Activated naive CD8-positive, alpha-beta T cell treated with anti-CD3 and anti-CD28 coated beads, Interleukin-2, amount 50 U/mL, for 16 hours (primary cell): Measurements from ENCODE around the gene ABHD8.

Experiments
- DNase-seq: peaks from one replicate; pipeline ENCODE4 v3.0.0-alpha.2; 2020; ENCODE audit warnings: low read depth, low spot score

Gene ABHD8

DNA sequence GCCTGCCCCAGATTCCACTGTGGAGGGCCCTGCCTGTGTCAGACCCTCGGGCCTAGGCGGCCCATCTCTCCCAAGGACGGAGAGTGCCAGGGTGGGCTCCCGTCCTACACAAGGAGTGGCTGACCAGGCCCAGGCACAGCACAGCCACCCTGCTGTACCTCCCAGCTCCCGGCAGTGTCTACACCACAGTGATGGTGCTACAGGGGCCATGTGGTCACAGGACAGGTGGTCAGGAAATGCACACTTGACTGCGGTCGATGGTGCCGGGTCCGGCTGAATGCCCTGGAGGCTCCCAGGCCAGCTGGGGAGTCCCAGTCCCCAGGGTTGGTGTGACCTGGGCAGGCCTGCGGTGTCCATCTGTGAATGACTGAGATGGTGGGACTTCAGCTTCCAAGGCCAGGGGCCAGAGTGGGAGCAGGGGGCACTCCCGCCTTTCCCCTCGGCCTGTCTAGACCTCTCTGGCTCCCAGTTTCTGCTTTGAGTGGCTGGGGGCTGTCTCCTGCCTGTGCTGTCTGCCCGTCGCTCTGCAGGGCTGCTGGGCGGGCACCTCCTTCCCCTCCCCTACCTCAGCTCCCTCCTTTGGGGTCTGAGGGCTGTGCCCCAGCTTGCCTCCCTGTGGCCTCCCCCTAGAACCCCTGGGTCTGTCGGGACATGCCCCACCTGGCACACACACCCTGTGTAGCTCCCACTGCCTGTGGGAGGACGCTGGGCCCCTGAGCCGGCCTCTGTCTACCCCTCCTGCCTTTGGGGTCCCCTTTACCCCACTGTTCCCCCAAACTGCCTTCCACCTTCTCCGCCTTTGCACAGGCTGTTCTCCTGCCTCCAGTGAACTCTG lies 18.6 kb upstream of the ABHD8 start:
- DNase-seq: no peak

DNA sequence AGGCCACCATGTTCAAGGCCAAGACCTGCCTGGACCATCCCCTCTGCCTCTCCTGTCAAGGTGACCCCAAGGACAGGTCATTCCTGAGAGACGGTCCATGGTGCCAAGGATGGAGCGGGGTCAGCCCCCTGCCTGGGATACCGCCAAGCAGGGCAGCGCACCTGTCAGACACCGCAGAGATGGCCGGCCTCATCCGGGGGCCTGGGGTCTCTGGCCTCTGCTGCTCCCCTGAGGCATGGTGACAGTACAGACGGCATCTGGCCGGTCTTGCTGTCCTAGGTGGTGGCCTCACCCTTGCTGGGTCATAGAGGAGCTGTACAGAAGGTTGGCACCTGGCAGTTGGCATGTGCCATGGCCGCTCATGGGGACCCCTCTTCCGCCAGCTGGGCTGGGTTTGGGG lies 17.2 kb upstream of the ABHD8 start:
- DNase-seq: no peak

DNA sequence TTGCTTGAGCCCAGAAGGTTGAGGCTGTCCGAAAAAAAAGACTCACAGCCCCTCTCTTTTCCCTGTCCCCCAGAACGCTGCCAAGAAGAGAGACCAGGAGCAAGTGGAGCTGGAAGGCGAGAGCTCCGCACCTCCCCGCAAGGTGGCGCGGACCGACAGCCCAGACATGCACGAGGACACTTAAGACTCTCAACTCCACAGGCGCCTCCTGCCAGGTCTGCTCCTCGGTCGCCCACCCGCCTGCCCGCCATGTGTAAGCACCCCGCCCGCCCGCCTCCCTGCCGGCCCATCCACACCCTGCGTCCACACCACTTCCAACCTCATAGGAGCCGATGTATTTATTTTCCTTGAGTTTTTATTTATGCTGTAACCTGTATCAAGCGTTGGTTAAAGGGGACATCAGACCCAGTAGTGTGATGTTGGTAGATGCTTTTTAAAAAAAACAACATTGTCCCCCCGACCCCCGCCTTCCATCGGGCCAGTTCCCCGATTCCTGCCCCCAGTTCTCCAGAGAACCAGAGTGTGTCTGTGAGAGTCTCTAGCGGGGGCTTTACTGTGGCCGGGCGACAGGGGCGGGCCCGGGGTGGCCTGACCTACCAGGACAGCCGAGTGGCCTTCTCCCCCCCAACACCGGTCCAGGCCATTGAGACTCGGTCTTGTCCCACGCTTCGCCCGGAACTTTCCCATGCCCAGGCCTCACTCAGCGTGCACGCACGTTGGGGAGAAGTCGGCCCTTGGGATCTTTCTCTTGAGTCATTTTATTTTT lies 16.4 kb upstream of the ABHD8 start:
- no peak for DNase-seq

DNA sequence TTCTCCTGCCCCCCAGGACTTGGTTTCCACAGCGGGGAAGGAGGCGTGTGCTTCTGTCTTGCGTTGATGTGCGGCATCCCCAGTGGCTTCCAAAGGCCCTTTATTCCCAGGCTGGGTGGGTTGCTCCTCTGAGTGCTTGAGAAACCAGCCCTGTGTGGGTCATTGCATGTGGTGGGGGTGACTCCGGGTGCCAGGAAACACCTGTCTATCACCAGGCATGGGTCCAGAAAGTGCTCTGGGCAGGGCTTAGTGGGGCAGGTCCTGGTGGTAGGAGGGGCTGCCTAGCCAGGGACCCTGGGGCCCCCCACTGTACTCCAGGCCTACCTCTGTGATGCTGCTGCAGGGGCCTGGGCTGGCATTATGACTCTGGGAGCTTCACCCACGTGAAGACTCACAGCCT lies 15.7 kb upstream of the ABHD8 start:
- no peak for DNase-seq

DNA sequence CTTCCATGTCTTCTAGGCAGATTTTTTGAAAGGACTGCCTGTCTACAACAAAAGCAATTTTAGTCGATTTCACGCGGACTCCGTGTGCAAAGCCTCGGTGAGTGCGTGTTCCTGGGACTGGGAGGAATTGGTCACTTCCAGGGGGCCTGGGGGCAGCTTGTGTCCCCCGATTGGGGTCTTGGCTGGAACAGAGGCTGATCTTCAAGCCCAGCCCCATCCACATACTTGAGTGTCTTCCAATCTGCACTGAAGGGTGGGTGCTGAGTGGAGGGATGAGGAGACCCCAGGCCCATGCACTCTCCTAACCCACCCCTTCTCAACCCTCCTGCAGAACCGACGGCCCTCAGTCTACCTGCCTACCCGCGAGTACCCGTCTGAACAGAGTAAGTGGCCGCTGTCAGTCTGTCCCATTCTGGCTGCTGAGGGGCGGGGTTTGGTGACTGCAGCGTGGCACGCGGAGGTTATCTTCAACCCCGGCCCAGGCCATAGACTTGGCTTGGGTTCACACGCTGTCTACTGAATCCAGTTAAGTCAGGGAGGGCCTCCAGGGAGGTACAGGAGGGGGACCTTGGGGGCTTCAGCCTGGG lies 10.9 kb upstream of the ABHD8 start:
- DNase-seq: no peak

DNA sequence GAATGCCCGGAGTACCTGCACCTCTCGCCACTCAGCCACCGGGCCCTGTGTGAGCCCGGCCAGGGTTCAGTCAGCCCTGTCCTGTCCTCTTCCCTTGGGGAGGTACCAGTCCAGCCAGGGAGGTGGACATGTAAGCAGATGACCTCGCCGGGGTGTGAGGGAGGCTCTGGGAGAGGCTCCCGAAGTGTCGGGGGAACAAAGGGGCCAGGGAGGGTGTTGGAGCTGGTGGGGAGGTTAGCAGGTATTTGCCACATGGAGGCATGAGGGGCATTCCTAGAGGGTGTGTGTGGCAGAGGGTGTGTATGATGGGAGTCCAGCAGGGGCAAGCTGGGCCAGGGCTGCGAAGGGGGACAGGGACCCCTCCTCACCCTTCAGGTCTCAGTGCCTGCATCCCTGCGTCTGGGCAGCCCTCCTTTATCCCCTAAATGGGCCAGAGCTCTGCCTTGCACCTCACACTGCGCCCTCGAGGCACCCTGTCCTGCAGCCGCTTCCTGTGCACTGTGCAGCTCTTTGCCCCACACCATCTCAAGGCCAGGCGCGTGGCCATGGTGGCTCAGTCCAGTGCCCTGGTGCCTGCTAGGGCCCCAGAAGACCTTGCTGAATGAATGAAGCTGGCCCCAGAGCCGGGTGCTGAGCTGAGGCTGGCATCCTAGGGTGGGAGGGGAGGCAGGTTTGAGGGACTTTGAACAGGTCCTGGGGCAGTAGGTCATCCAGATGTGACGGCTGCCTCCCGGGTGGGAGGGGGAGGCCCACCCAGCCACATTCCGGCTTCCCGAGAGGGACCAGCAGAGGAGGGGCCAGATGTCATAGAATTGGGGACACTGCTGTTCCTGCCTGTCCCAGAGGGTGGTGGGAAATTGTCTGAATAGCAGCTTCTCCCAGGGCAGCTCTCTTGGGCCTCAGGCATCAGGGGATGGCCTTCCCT lies 9.2 kb upstream of the ABHD8 start:
- no peak for DNase-seq

DNA sequence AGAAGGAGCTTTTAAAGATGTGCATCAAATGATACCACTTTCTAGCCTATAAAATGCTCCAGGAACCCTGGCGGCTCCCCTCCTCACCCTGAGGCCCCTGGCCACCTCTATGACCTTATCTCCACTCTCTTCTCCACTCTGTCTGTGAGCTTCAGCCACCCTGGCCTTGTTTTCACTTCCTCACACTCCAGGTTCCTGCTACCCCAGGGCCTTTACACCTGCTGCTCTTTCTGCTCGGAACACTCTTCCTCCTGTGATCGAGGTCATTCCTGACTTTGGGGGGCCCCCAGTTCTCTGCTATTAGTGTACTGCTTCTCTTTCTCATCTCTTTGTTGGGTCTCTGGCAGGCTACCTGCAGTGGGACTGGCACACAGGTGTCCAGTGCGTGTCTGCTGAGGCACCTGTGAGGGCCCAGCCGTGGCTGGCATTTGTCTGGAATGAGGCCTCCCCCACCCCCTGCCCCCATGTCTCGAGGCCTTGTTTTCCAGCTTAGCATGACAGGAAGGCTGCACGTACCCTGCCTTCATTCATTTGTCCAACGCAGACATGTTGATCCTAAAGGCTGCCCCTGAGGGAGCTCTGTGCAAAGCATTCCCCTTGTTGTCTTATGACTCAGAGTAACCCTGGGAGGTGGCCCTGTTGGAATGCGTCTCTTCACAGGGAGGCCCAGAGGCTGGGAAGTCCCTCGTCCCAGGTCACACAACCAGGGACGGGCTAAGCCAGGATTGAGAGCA lies 8.4 kb upstream of the ABHD8 start:
- no peak for DNase-seq

DNA sequence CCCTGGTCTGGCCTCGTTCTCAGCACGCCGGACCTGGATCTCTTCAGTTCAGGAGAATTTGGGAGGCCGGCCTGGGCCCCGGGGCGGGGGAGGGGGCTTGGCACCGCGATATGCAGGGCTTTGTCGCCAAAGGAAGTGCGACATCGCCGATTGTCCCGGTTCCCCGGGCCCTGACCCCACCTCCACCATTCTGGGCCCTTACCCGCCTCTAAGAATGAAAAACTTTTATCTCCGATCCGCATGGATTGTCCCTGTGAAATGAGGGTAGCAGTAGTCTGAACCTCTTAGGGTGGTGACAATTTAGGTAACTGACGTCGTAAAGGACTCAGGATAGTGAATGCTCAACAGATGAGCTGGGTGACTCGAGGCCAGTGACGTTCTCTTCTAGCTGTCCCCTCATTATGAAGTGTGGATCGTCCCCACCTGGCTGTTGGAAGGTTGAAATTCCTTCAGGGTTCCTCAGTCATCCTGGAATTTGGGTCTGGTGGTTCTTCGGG lies 6.8 kb upstream of the ABHD8 start:
- no peak for DNase-seq

DNA sequence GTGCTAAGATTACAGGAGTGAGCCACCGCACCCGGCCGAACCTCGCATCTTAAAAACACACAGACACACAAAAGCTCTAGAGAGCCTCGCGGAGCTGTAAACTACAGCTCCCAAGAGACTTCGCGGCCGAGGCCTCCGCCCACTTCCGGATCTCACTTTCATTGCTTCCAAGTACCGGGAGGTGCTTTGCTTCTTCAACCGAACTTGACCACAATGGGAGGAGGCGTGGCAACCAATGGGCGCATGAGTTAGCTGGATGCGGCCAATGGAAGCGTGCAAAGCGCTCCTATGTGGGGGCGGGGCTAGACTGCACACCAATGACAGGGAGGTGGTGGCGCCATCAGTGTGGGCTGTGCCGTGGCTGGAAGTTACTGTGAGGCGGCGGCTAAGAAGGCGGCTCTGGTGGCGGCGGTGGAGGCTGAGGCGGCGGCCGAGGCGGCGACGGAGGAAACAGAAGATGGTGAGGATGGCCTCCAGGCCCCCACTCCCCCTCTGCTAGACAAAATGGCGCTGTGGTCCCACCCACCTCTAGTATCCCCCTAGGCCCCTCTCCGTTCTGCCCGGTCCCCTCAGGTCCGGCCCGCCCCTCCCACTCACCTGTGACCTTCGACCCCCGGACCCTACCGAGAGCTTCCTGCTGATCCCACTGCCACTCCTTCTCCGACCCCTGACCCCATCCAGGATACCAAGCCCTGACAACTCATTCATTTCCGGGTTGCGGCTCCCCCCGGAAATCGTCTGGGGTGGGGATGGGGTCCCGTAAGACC lies 6.2 kb upstream of the ABHD8 start, which contains the start of gene DDA1:
Gene DDA1 (plus strand): TSS at position 366 of the 767 bp plus-strand sequence. CDS start 92 bp downstream, at position 458.
- peak; percentile 99 for DNase-seq

DNA sequence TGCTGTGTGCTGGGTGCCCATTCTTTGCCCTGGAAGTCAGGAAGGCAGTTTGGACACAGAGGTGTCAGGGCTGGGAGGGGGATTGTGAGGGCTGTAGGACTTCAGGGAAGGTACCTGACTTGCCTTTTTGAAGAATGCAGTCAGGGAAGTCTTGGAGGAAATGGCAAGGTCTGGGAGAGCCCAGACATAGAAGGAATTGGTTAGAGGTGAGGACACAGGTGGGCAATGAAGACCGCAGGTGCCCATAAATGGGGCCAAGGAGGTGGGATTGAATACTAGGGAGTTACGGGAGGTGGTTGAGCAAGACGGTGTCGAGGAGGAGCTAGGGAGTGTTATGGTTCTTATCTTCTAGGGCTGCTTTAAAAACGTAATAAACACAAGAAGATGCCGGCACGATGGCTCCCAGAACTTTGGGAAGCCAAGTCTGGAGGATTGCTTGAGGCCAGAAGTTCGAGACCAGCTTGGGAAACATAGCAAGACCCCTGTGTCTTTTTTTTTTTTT lies 4.7 kb upstream of the ABHD8 start:
- no peak for DNase-seq

DNA sequence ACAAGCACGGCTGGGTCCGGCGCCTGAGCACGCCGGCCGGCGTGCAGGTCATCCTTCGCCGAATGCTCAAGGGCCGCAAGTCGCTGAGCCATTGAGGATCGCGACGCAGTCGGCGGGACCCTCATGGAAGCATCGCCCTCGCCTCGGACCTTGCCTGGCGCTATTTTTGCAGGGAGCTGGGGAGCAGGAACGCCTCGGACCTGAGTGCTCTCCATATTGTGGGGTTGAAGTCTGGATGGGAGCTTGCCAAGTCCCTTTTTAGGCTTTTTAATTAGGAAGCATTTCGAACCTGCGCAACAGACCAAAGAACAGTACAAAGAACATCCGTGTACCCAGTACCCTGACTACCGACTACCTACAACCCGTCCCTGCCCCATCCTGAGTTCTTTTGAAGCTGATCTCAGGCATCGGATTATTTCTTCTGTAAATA lies 3.1 kb upstream of the ABHD8 start:
- DNase-seq: no peak

DNA sequence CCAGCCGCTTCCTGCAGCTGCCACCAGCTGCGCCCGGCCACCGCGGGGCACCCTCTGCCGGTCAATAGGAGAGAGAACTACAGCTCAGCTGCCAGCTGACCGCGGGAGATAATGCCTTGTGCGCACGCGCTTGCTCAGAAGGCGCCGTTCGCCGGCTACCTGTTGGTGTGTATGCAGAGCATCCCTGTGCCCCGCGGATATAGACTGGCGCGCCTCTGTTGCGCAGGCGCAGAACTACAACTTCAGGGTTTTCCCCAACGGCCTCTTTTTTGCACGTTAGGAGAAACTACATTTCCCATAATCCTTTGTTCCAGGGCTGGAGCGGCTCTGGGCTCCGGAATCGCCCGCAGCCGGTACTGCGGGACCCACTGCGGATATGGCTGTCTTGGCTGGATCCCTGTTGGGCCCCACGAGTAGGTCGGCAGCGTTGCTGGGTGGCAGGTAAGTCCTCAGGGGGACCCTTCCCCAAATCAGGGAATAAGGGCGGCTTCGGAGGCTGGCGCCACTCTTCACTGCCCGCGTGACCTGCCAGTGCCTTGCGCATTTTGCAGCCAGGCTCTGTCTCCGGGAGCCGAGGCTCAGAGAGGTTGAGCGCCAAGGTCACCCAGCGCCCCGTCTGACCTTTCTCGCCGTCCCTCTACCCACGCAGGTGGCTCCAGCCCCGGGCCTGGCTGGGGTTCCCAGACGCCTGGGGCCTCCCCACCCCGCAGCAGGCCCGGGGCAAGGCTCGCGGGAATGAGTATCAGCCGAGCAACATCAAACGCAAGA lies 2.5 kb upstream of the ABHD8 start, which contains the start of gene MRPL34:
Gene MRPL34 (plus strand): TSS at position 356 of the 768 bp plus-strand sequence. CDS start 21 bp downstream, at position 377.
- peak; percentile 87 for DNase-seq

DNA sequence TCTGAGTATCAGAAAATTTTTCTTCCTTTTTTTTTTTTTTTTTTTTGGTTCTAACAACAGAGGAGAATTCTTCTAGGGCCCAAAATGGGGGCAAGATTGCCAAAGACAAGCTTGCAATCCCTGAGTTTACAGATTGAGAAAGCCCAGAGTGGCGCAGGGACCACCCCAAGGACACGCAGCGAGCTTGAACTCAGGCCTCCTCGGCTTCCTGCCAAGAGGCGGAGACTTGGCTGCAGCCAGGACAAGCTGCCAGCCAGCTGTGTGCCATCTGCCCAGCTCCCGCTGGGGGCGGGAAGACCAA lies 1.9 kb upstream of the ABHD8 start:
- no peak for DNase-seq

DNA sequence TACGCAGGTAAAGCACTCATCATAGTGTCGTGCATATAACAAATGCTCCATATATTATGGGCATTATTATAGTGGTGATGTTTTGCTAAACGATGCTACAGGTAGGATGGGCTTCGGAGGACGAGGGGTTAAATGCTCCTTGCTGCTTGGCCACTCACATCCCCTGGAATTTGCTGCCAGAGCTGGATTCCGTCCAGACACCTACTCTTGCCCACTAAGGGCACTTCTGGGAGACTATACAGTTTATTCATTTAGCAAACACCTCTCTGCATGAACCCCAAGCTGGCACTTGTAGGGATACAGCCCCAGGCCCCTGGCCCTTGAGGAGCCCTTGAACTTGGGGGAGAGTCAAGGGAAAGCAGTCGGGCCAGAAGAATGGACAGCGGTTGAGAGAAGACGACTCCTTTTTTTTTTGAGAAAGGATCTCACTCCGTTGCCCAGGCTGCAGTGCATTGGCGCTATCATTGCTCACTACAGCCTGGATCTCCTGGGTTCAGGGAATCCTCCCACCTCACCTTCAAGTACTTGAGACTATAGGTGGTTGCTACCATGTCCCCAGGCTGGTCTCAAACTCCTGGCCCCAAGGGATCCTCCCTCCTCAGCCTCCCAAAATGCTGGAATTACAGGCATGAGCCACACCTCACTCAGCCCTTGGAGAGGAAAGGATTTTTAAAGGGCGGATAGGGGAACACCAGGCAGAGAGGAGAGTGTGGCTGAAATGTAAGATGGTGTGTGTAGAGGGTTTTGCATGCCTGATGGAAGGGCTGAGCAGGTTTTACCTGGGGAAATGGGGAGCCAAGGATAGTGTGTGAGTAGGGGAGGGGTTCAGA lies 1.4 kb upstream of the ABHD8 start:
- no peak for DNase-seq

DNA sequence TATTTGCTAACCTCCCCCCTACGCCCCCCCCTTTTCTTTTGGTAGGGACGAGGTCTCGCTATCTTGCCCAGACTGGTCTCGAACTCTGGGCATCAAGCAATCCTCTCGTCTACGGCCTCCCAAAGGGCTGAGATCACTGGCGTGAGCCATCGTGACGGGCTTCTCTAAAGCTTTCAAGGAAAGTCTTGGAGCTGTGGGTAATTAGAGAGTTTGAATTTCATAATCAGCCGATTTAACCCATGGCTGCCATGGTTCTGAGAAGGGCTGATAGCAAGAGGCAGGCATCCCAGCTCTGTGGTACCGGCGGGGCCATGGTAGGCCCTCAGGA lies 679 bp upstream of the ABHD8 start:
- no peak for DNase-seq

DNA sequence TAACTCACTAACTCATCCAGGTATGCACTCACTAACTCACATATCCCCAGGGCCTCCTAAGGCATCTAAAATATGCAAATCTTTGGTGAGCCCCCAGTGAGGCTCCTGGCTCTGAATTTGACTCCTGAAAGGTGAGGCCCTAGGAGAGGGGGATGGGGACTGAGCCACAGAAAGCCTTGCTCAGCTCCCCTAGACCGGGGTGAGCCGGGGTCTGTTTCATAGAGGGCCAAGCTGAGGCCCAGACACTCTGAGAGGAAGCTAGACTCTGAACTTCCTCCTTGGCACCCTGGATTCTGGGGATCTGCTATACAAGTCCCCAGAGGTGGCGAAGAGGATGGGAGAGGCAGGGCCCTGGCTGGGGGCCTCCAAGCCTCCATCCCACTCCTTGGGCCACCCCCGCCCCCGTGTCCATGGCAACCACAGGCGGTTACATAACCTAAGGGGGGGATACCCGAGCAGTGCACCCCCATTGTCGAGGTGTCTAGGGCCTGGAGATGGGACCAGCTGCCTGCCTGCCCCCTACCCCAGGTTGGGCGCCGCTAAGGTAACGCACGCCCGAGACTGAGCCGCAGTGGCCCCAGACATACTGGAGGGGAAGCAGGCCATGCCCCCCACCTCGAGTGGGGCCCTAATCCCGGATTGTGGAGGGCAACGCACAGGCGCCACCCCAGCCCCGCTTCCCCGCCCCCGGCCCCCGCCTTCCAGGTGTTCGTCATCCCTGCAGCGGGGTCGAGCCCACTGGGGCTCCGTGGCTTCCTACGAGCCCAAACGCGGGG lies 646 bp downstream of the ABHD8 start:
- no peak for DNase-seq

DNA sequence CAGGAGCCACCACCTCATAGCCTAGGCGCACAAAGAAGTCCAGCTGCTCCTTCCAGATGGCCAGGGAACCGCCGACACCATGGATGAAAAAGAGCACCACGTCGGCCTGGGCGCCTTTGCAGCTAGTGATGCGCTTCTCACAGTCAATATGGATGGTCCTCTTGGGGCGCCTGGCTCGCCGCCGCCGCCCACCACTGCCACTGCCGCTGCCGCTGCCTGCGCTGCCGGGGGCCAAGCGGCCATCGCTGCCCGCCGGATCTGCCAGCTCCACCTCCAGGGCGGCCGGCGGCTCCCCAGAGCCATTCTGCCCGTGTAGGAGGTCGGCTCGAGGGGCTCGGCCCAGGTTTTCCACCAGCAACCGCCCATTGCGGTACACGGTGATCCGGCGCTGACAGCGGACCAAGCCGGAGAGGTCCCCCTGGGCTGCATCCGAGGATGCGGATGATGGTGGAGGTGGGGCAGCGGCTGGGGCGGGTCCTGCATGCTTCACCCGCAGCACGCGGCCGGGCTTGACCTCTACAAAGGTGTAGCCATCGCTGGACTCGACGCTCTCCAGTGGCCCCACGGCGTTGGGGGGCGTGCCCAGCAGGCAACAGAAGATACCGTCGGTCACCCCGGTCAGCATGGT lies 2.1 kb downstream of the ABHD8 start:
- DNase-seq: no peak
